AG04450 (cell line): ENCODE data around the gene MAT1A. TPM values are rescaled to one million over a fixed set of nuclear protein-coding genes. Genes with fewer than 3 reads are reported as not detected.

ENCODE experiments used
- CTCF ChIA-PET: fragments of 300-600, 350-600 bp; formaldehyde crosslinking; extraction: SDS; loops from one replicate; lab custom pipeline; 2022; ENCODE audit warnings: antibody characterized with exemption, inconsistent platforms; lab: Charles Lee
- POLR2A ChIA-PET: fragments of 350-600 bp; formaldehyde crosslinking; extraction: SDS; loops from one replicate; lab custom pipeline; 2021; ENCODE audit warnings: antibody characterized with exemption, inconsistent platforms; lab: Yijun Ruan, JAX
- DNase-seq: peaks from one replicate; pipeline ENCODE4 v3.0.0-alpha.2; 2011; ENCODE audit warnings: low read depth, low spot score
- H3K27ac ChIP-seq: one replicate; pipeline ENCODE4 v1.5.1; 2012; ENCODE audit warnings: low read depth, low read length, control low read depth
- H3K27me3 ChIP-seq: one replicate; pipeline ENCODE4 v1.6.0; 2012; ENCODE audit warnings: low read length; ENCODE audit not compliant: control insufficient read depth, insufficient read depth
- H3K4me3 ChIP-seq: 2 replicates; pipeline ENCODE4 v1.5.1; 2011; ENCODE audit warnings: mild to moderate bottlenecking, low read depth, low read length, control low read depth
- H3K9me3 ChIP-seq: 2 replicates; pipeline ENCODE4 v1.5.1; 2012; ENCODE audit warnings: low read length; ENCODE audit not compliant: control insufficient read depth, insufficient read depth
- CTCF ChIP-seq: IDR thresholded peaks from 2 replicates; pipeline ENCODE4 v1.5.1; 2011; ENCODE audit warnings: low read depth, low read length, control low read depth, inconsistent platforms
- polyA minus RNA-seq: library from RNA; depleted of rRNA, polyadenylated mRNA; stranded (reverse); fragments of >200 nt; gene quantifications from 2 replicates; pipeline ENCODE4 v1.2.3, GENCODE V29; 2011; rRNA and poly(A)+ RNA removed
- polyA plus RNA-seq: library from polyadenylated mRNA; depleted of rRNA; stranded (reverse); fragments of >200 nt; gene quantifications from 2 replicates; pipeline ENCODE4 v1.2.3, GENCODE V29; 2011; rRNA removed

The MAT1A gene
- polyA plus RNA-seq: not detected in 2 replicates
- polyA minus RNA-seq: 0.35 TPM in 1 of 2 replicates, not detected in the other

- POLR2A ChIA-PET: no interaction called here
- Histone ChIP-seq H3K4me3 (no peak within 1 kb of the TSS), H3K27me3 (peaks cover 10% of the 10 kb centered on the region), H3K27ac (no peak within 1 kb of the TSS), H3K9me3 (no peaks in the 10 kb centered on the region)
- no peak for DNase-seq
- TF ChIP-seq CTCF: 0 out of 2 replicates have a peak, but pooled peaks have one; percentile 9
- CTCF ChIA-PET: interaction anchor here (1.3 kb wide), 1 partner anchor 29 kb away, joined by 6 read pairs; no protein-coding TSS in a partner anchor
These were observed at the start of gene MAT1A for GRCh38 chr10:80289451-80290287. TSS of gene MAT1A (minus strand) at chr10:80289658. CDS start at chr10:80289423, 235 bp downstream.

GRCh38 chr10:80333983-80334382 lies 44.5 kb upstream of the MAT1A start:
- no peak overlapping the region for H3K4me3 ChIP-seq
- POLR2A ChIA-PET: no interaction called here
- CTCF ChIA-PET: no interaction called here
- peaks cover 3% of the 10 kb centered on the region for H3K27me3 ChIP-seq
- no peak for TF ChIP-seq CTCF
- DNase-seq: no peak
- H3K9me3 ChIP-seq: no peaks in the 10 kb centered on the region
- no peak overlapping the region for H3K27ac ChIP-seq

GRCh38 chr10:80324891-80325364 lies 35.5 kb upstream of the MAT1A start:
- Histone ChIP-seq H3K4me3 (no peak overlapping the region), H3K9me3 (no peaks in the 10 kb centered on the region), H3K27me3 (no peaks in the 10 kb centered on the region), H3K27ac (no peak overlapping the region)
- no peak for TF ChIP-seq CTCF
- no peak for DNase-seq
- CTCF ChIA-PET: no interaction called here
- POLR2A ChIA-PET: no interaction called here

GRCh38 chr10:80324086-80324485 lies 34.6 kb upstream of the MAT1A start:
- CTCF ChIA-PET: no interaction called here
- Histone ChIP-seq H3K27ac (no peak overlapping the region), H3K4me3 (no peak overlapping the region), H3K9me3 (no peaks in the 10 kb centered on the region), H3K27me3 (no peaks in the 10 kb centered on the region)
- no peak for TF ChIP-seq CTCF
- POLR2A ChIA-PET: no interaction called here
- no peak for DNase-seq

GRCh38 chr10:80323311-80323710 lies 33.9 kb upstream of the MAT1A start:
- H3K9me3 ChIP-seq: no peaks in the 10 kb centered on the region
- TF ChIP-seq CTCF: no peak
- H3K27me3 ChIP-seq: no peaks in the 10 kb centered on the region
- POLR2A ChIA-PET: no interaction called here
- H3K4me3 ChIP-seq: no peak overlapping the region
- H3K27ac ChIP-seq: no peak overlapping the region
- DNase-seq: no peak
- CTCF ChIA-PET: no interaction called here
